Mammary epithelial cell (primary cell): ENCODE measurements around the gene MYBPH.

Source experiments
- CTCF ChIP-seq, 2 donors: IDR thresholded peaks in 1 of 2; conservative IDR thresholded peaks in 1 of 2; 2 replicates each; pipeline ENCODE4 v1.5.1; 2011 to 2012; ENCODE audit warnings: inconsistent platforms in 2 of 2, low read length in 2 of 2, mild to moderate bottlenecking in 2 of 2, control low read depth in 1 of 2, low read depth in 1 of 2; ENCODE audit not compliant: insufficient read depth in 1 of 2; ENCODE audit errors: extremely low read depth in 1 of 2
- EZH2 ChIP-seq: IDR thresholded peaks from 2 replicates; pipeline ENCODE4 v1.6.1; 2012; ENCODE audit warnings: low read length, inconsistent platforms, borderline replicate concordance

GRCh38 chr1:203225071-203225470 is 49.4 kb upstream of the MYBPH start:
- TF ChIP-seq CTCF (conservative IDR thresholded peaks at IDR 0.05 in 1 of 2, IDR thresholded peaks at IDR 0.05 in 1 of 2; ENCODE audit: extremely low read depth in 1 of 2, insufficient read depth in 1 of 2, low read depth in 1 of 2, low read length in 2 of 2) (no peak), EZH2 (no peak)
